ENCODE measurements around the gene PON1.

PON1 gene

DNA sequence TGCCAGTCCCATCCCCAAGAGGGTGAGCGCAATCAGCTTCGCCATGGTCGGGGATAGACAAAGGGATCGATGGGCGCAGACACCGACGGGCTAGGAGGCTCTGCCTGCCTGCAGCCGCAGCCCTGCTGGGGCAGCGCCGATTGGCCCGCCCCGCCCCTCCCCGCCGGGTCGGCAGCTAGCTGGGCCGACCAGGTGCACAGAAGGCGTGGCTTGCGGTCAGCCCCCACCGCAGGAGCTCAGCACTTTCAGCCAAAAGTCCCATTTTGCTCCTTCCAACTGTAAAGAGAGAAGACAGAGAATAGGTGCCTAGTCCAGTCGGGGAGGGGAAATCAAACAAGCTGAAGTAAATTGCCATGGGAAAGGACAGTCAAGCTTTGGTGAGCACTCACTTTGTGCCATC lies at the start of gene PON1:
Gene PON1, minus strand, starts transcription at position 102 of the 400 bp plus-strand sequence. Its CDS starts 57 bp downstream, at position 45.
- no peak within 1 kb of the TSS for H3K4me3 ChIP-seq (ENCODE audit: low read length)
- no peak for DNase-seq (ENCODE audit: low read depth)
- TF ChIP-seq, protein P1, sequence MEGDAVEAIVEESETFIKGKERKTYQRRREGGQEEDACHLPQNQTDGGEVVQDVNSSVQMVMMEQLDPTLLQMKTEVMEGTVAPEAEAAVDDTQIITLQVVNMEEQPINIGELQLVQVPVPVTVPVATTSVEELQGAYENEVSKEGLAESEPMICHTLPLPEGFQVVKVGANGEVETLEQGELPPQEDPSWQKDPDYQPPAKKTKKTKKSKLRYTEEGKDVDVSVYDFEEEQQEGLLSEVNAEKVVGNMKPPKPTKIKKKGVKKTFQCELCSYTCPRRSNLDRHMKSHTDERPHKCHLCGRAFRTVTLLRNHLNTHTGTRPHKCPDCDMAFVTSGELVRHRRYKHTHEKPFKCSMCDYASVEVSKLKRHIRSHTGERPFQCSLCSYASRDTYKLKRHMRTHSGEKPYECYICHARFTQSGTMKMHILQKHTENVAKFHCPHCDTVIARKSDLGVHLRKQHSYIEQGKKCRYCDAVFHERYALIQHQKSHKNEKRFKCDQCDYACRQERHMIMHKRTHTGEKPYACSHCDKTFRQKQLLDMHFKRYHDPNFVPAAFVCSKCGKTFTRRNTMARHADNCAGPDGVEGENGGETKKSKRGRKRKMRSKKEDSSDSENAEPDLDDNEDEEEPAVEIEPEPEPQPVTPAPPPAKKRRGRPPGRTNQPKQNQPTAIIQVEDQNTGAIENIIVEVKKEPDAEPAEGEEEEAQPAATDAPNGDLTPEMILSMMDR (conservative IDR thresholded peaks at IDR 0.05; ENCODE audit: low read depth, low read length): no peak

DNA sequence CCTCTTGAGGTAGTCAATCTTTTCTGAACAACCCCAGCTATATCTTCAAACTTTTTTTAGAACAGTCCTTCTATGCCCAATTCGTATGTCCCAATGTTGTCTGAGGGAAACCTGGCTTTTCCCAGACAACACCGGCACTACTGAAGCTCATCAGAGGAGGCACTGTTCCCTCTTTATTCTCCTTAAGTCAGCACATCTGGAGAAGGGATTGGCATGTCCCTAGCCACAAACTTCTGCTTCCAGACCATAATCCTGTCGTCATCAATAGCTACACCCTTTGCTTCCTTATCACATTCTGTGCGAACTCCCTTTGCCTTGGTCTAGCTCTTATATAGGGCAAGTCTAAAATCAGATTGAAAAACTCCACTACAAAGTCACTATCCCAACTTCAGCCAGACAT lies 49.0 kb upstream of the PON1 start:
- DNase-seq (ENCODE audit: low read depth): no peak
- TF ChIP-seq, protein P1 (conservative IDR thresholded peaks at IDR 0.05; ENCODE audit: low read depth, low read length): no peak
- no peak overlapping the region for H3K4me3 ChIP-seq (ENCODE audit: low read length)

DNA sequence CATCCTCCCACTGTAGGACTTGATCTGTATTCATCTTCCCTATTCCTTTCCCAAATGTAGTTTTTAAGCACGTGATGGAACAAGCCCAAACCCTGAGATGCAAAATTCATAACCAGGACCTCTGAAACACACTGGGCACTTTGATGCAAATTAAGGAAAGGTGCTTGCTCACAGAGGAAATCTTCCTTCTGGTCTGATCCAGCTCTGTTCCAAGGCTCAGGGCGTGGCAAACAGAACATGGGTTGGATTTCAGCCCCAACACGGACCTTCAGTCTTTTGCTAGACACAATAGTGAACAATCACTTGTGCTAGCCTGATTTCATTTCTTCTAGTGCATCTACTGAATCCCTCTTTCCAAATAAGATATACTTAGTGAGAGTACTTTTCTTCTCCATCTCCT lies 43.9 kb upstream of the PON1 start:
- no peak for DNase-seq (ENCODE audit: low read depth)
- TF ChIP-seq, protein P1 (conservative IDR thresholded peaks at IDR 0.05; ENCODE audit: low read depth, low read length): no peak
- H3K4me3 ChIP-seq (ENCODE audit: low read length): no peak overlapping the region

DNA sequence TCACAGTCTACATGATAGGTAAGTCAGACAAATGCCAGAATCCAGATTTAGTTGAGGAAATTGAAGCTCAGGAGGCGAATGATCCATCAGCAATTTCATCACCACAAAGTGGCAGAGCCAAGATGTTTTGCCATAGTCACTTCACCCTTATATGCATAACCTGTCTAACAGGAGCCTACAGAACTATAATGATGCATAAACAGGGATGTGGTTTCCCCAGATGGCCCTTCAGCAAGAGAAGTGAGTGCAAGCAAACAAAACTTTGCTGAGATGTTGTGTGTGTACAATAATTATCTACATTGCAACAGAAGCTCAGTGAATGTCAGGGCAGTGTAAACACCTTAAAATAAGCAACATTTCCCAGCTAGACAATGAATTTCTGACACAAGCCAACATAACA lies 43.3 kb upstream of the PON1 start:
- TF ChIP-seq, protein P1 (conservative IDR thresholded peaks at IDR 0.05; ENCODE audit: low read depth, low read length): no peak
- no peak for DNase-seq (ENCODE audit: low read depth)
- no peak overlapping the region for H3K4me3 ChIP-seq (ENCODE audit: low read length)

DNA sequence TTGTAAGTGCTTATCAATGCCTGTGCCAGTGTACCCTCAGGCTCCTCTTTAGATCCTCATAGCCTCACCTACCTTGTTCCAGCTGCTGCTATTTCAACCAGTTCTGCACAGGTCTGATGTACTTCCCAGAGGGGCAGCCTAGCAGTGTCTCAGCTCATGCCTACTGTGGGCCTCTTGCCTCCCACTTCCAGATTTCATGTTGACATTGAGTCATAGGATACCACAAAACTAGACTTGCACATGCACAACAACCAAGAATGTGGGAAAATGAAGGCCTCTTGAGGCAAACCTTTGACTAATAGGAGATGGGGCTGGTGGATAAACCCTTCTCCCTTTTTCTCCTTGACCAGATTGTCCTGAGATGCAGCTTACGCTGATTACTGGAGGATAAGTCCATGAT lies 40.8 kb upstream of the PON1 start:
- no peak for DNase-seq (ENCODE audit: low read depth)

DNA sequence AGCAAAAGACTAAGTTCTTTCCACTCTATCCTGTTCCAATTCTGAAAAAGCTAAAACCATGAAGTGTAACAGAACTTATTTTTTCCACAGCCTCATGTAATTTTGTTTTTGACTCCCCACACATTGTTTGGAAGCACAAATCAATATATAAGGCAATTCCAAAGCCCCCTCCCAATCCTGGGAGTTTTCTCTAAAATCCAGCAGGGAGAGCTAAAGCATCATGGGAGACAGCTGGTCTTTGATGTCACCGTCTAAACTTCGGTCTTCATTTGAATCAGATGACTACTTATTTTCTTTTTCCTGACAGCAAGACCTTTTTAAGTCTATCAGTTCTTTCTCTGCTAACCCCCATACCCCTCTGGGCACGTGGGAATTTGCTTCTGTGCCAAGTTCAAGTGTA lies 33.3 kb upstream of the PON1 start:
- no peak overlapping the region for H3K4me3 ChIP-seq (ENCODE audit: low read length)
- TF ChIP-seq, protein P1 (conservative IDR thresholded peaks at IDR 0.05; ENCODE audit: low read depth, low read length): no peak
- DNase-seq (ENCODE audit: low read depth): no peak

More for the DNA sequence above, 40.8 kb upstream of the PON1 start:
- TF ChIP-seq, protein P1 (conservative IDR thresholded peaks at IDR 0.05; ENCODE audit: low read depth, low read length): no peak
- no peak overlapping the region for H3K4me3 ChIP-seq (ENCODE audit: low read length)

DNA sequence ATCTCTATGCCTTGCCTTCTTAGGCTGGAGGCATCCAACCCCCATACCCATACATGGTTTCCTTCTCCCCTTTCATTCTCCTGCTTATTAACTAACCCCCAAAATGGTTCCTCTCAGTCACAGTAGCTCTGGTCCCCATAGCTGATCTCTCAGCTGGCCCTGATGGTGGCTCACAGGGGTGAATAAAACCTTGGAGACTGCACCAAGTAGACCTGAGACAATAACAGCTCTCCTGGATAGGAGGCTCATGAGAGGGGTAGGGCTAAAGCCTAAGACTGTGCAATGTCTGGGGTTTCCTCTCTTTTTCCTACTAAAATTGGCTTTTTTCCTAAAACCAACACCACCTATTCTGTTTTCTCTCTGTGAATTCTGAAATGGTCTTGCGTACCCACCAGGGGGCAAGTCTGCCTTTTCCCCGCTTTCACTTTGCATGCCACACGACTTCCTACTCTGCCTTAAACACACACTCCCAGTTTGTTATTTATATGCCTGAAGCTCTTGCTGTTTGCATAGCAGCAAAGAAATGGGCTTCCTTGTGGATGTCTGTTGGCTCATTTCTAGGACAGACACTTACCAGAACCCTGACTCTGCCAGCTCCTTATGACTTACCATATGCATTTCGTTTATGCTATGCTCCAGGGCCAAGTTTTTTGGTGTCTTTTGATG lies 18.4 kb upstream of the PON1 start:
- H3K4me3 ChIP-seq (ENCODE audit: low read length): no peak overlapping the region
- no peak for DNase-seq (ENCODE audit: low read depth)
- TF ChIP-seq, protein P1 (conservative IDR thresholded peaks at IDR 0.05; ENCODE audit: low read depth, low read length): no peak

Data from retinal pigment epithelial cell (primary cell).